ENCODE results near the gene GPAT3. TPM values are rescaled to one million over a fixed set of nuclear protein-coding genes. Genes with fewer than 3 reads are reported as not detected.
"Not testable (repeated sequence)": the region's sequence is repeated elsewhere in the genome, so short reads cannot be mapped to it uniquely, and the experiment has no call there.

The GPAT3 gene
- total RNA-seq, 1 experiment from 2014 or later = 0.30 TPM

GRCh38 chr4:83504503-83504902 is 31.4 kb upstream of the GPAT3 start:
- ChIA-PET POLR2A (no interaction called here), CTCF (interaction anchor here (0.6 kb wide), 1 partner anchor 1457 kb away, joined by 4 read pairs; no protein-coding TSS in a partner anchor)
- Mint-ChIP-seq H3K4me1 (ENCODE audit: insufficient read depth, unreplicated experiment) (no peaks in the 10 kb centered on the region), H3K27me3 (ENCODE audit: insufficient read depth, unreplicated experiment) (no peaks in the 10 kb centered on the region), H3K4me3 (ENCODE audit: unreplicated experiment) (no peak overlapping the region), H3K36me3 (ENCODE audit: insufficient read depth, unreplicated experiment) (no peaks in the 10 kb centered on the region), H3K27ac (ENCODE audit: low read depth, unreplicated experiment) (no peak overlapping the region), H3K9me3 (ENCODE audit: unreplicated experiment) (no peaks in the 10 kb centered on the region)
- no peak for DNase-seq (ENCODE audit: unreplicated experiment)
- intact Hi-C loops (cut with micrococcal nuclease) = loop anchor here (10.0 kb wide), 1 partner anchor 270 kb away; no protein-coding TSS in a partner anchor
- TF ChIP-seq, protein P1, sequence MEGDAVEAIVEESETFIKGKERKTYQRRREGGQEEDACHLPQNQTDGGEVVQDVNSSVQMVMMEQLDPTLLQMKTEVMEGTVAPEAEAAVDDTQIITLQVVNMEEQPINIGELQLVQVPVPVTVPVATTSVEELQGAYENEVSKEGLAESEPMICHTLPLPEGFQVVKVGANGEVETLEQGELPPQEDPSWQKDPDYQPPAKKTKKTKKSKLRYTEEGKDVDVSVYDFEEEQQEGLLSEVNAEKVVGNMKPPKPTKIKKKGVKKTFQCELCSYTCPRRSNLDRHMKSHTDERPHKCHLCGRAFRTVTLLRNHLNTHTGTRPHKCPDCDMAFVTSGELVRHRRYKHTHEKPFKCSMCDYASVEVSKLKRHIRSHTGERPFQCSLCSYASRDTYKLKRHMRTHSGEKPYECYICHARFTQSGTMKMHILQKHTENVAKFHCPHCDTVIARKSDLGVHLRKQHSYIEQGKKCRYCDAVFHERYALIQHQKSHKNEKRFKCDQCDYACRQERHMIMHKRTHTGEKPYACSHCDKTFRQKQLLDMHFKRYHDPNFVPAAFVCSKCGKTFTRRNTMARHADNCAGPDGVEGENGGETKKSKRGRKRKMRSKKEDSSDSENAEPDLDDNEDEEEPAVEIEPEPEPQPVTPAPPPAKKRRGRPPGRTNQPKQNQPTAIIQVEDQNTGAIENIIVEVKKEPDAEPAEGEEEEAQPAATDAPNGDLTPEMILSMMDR (IDR thresholded peaks at IDR 0.05; ENCODE audit: unreplicated experiment) = no peak
- BruUV-seq (replicated peaks) = no TSS peak

DNA sequence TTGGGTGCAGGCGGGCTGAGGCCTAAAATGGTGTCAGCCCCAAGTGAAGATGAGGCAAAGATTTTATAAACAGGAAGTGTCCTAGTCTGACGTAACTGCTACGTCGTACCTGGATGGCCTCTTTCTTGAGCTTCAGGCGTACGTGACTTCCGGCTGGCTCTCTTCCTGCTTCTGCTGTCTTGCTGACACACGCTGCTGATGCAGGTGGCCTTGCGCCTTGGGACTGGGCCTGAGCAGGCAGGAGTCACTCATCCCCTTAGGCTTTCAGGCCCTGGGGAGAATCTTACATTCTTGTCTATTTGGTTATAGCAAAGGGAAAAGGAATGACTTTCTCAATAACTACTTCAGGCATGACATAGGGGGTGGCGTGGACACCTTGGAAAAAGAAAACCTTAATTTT is 30.9 kb upstream of the GPAT3 start:
- Mint-ChIP-seq H3K4me1 (ENCODE audit: insufficient read depth, unreplicated experiment) (no peaks in the 10 kb centered on the region), H3K36me3 (ENCODE audit: insufficient read depth, unreplicated experiment) (no peaks in the 10 kb centered on the region), H3K27ac (ENCODE audit: low read depth, unreplicated experiment) (no peak overlapping the region), H3K27me3 (ENCODE audit: insufficient read depth, unreplicated experiment) (no peaks in the 10 kb centered on the region), H3K9me3 (ENCODE audit: unreplicated experiment) (no peaks in the 10 kb centered on the region), H3K4me3 (ENCODE audit: unreplicated experiment) (no peak overlapping the region)
- TF ChIP-seq, protein P1 (IDR thresholded peaks at IDR 0.05; ENCODE audit: unreplicated experiment) = no peak
- DNase-seq (ENCODE audit: unreplicated experiment) = no peak
- CTCF ChIA-PET = interaction anchor here (0.6 kb wide), 1 partner anchor 1457 kb away, joined by 4 read pairs; no protein-coding TSS in a partner anchor
- no TSS peak for BruUV-seq (replicated peaks)
- intact Hi-C loops (cut with micrococcal nuclease) = loop anchor here (5.0 to 10.0 kb wide), 2 partner anchors 270 to 752 kb away; no protein-coding TSS in a partner anchor
- POLR2A ChIA-PET = no interaction called here

DNA sequence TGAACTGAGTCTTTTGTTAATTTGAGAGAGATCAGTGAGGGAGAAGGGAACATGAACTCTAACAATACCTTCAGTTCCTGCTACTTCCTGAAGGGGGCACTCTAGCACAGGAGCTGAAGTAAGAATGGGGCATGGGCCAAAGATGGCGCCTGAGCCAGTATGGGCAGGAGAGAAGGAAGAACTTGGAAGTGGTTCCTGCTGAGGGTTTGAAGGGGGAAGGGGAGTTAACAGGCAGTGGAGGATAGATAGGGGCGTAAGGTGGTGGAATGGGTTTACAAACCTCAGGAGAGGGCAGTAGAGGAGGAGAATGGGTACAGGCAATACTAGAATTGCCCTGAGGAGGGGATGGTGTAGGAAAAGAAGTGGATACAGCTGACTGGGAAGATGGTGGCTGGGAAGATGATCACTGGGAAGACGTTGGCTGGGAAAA is 26.7 kb upstream of the GPAT3 start:
- H3K9me3 Mint-ChIP-seq (ENCODE audit: unreplicated experiment); H3K36me3 Mint-ChIP-seq (ENCODE audit: insufficient read depth, unreplicated experiment); BruUV-seq (replicated peaks); H3K4me1 Mint-ChIP-seq (ENCODE audit: insufficient read depth, unreplicated experiment); H3K4me3 Mint-ChIP-seq (ENCODE audit: unreplicated experiment); H3K27ac Mint-ChIP-seq (ENCODE audit: low read depth, unreplicated experiment); H3K27me3 Mint-ChIP-seq (ENCODE audit: insufficient read depth, unreplicated experiment): not testable (repeated sequence)
- POLR2A ChIA-PET = interaction anchor here (0.6 kb wide), 1 partner anchor 25 kb away, joined by 3 read pairs; no protein-coding TSS in a partner anchor
- DNase-seq (ENCODE audit: unreplicated experiment) = peak; percentile 72
- intact Hi-C loops (cut with micrococcal nuclease) = loop anchor here (1.0 to 10.0 kb wide), 3 partner anchors 131 to 748 kb away; no protein-coding TSS in a partner anchor
- TF ChIP-seq, protein P1 (IDR thresholded peaks at IDR 0.05; ENCODE audit: unreplicated experiment) = peak; percentile 89
- CTCF ChIA-PET = interaction anchor here (0.5 to 3.9 kb wide), 16 partner anchors 9 to 990 kb away, joined by 3 to 38 read pairs (median 4); partner anchors contain the start of gene NKX6-1

- TF ChIP-seq, protein P1 (IDR thresholded peaks at IDR 0.05; ENCODE audit: unreplicated experiment) = no peak
- Mint-ChIP-seq H3K9me3 (ENCODE audit: unreplicated experiment) (no peaks in the 10 kb centered on the region), H3K36me3 (ENCODE audit: insufficient read depth, unreplicated experiment) (peaks cover 6% of the 10 kb centered on the region), H3K27me3 (ENCODE audit: insufficient read depth, unreplicated experiment) (no peaks in the 10 kb centered on the region), H3K4me3 (ENCODE audit: unreplicated experiment) (no peak overlapping the region), H3K4me1 (ENCODE audit: insufficient read depth, unreplicated experiment) (no peaks in the 10 kb centered on the region), H3K27ac (ENCODE audit: low read depth, unreplicated experiment) (no peak overlapping the region)
- intact Hi-C loops (cut with micrococcal nuclease) = no loop called here
- BruUV-seq (replicated peaks) = no TSS peak
- no peak for DNase-seq (ENCODE audit: unreplicated experiment)
- ChIA-PET CTCF (interaction anchor here (0.7 to 3.9 kb wide), 6 partner anchors 9 to 1205 kb away, joined by 3 to 38 read pairs (median 4); no protein-coding TSS in a partner anchor), POLR2A (interaction anchor here (1.0 kb wide), 1 partner anchor 26 kb away, joined by 4 read pairs; the partner anchor contains the start of gene GPAT3)
Measured at GRCh38 chr4:83510442-83510841, 25.5 kb upstream of the GPAT3 start.
